Retinal pigment epithelial cell (primary cell): Measurements from ENCODE around the gene TRIM65.

ENCODE experiments used
- DNase-seq: peaks from one replicate; pipeline ENCODE4 v3.0.0-alpha.2; 2010; ENCODE audit warnings: low read depth
- H3K4me3 ChIP-seq: 2 replicates; pipeline ENCODE4 v1.5.1; 2011; ENCODE audit warnings: mild to moderate bottlenecking, low read length, control low read depth, moderate library complexity
- TF ChIP-seq, protein P1 (sequence below): conservative IDR thresholded peaks from 2 replicates; pipeline ENCODE4 v1.5.1; 2011; ENCODE audit warnings: low read depth, low read length, control low read depth, inconsistent platforms

The TRIM65 gene

DNA sequence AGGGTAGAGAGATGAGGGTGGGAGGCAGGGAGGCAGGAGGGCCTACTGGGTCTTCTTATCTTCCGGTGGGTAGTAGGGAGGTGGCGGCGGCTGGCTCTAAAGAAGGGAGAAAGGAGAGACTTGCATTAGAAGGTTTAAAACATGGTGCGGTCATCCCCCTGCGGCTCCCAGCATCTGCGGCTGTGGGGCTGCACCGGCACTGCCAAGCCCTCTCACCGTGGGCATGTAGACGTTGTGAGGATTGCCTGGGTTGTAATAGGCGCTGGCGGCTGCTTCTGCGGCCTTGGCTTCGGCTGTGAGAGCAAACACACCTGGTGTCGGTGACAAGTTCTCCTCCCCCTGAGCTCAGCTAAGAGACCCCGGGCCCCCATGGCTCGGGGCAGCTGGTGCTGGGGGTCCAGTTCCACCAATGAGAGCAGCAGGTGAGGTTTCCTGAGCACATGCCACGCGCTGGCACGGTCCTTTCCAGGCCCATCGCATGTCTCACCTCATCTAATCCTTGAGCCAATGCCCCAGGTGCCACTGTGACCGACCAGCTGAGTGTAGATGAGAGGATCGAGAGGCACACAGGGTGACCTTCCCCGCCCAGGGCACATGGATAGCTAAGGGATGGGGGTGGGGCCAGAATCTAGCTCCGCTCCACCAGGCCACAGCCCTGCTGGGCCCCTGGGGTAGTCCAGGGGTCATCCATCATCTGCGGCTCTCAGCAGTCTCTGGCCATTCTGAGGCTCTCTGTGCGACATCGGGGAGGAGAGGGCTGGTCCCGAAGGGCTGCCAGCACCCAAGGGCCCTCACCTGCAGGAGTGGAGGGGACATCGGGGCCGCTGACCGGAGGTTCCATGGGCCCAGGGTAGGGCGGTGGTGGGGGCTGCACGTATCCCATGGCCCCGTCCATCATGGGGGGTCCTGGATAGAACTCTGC is 49.8 kb downstream of the TRIM65 start:
- no peak overlapping the region for H3K4me3 ChIP-seq
- TF ChIP-seq, protein P1, sequence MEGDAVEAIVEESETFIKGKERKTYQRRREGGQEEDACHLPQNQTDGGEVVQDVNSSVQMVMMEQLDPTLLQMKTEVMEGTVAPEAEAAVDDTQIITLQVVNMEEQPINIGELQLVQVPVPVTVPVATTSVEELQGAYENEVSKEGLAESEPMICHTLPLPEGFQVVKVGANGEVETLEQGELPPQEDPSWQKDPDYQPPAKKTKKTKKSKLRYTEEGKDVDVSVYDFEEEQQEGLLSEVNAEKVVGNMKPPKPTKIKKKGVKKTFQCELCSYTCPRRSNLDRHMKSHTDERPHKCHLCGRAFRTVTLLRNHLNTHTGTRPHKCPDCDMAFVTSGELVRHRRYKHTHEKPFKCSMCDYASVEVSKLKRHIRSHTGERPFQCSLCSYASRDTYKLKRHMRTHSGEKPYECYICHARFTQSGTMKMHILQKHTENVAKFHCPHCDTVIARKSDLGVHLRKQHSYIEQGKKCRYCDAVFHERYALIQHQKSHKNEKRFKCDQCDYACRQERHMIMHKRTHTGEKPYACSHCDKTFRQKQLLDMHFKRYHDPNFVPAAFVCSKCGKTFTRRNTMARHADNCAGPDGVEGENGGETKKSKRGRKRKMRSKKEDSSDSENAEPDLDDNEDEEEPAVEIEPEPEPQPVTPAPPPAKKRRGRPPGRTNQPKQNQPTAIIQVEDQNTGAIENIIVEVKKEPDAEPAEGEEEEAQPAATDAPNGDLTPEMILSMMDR, result no peak
- no peak for DNase-seq

DNA sequence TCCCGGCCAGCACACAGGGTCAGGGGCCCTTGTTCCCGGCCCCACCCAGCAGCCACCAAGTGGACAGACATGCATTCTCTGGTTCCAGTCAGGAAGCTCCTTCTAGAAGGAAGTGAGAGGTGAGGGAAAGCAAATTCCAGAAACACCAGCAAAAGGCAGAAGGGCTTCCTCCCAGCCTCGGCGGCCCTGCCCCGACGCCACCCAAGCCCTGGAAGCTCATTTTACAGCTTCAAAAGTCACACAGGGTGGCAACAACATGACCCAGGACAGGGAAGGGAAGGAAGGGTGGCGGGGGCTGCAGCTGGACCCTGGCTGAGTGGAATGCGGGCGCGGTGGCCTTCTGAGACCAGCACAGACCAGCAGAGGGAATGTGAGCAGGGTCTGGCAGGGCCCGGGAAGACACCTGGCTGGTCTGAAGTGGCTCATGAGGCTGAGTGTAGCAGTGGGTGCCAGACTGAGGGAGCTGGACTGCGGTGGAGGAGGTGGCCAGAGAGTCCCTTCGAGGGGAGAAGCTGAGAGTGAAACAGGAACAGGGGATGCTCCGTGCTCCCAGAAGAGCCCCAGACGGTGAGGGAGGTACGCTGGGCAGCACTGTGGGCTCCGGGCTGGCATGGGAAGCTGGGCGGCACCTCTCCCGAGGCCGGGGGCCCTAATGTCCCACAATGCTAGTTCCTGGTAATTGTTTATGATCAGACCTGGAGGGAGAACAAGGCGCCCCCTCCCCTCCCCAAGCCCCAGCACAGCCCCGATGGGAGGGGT is 50.6 kb downstream of the TRIM65 start:
- H3K4me3 ChIP-seq, result no peak overlapping the region
- DNase-seq, result no peak
- TF ChIP-seq, protein P1, result no peak

GRCh38 chr17:75845058-75845711 is 51.6 kb downstream of the TRIM65 start:
- no peak overlapping the region for H3K4me3 ChIP-seq
- TF ChIP-seq, protein P1, result peak; percentile 76
- peak; percentile 76 for DNase-seq

GRCh38 chr17:75844530-75845057 is 52.2 kb downstream of the TRIM65 start:
- peak; percentile 94 for DNase-seq
- peak overlapping the region; percentile 44 for H3K4me3 ChIP-seq
- TF ChIP-seq, protein P1, result peak; percentile 24

DNA sequence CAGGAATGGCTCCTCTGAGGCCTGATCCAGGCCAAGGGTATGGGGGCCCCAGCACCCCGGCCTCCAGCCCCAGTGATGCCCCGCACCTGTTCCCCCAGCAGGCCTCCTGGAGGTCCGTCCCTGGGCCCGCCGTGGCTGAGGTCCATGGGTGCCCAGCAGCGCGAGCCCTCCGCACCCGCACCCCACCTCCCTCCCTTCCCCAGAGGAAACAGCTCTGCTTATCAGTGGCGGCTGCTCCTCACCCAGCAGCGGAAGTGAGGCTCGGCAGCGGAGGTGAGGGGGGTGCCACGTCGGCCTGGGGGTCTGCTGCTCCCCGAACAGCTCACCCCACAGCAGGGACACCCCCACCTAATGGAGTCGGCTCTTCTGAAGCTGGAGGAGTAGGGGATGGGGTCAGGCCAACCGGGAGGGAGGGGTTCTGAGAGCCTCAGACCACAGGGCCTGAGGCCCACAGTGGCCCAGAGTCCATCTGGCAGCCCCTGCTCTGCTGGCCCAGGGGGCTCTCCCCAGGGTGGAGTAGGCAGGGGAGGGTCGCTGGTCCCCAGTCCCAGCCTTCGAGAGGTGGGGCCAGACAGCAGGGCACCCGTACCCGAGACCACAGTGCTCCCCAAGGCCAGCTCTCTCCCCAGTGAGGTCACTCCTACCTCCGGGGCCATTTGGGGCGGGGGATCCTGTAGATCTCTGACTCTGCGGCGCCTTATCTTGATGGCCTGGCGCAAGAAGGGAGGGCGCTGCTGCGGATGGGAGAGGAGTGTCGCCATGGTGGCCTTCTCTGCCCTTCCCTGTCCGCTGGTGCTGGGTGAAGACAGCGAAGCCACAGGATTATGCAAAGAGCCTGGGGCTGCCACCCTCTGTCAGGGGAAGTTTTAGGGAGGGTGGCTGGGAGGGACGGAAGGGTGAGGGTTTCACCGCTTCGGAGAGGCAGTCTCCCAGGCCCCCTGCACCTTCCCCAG is 52.9 kb downstream of the TRIM65 start, which contains the start of gene UNC13D:
Gene UNC13D, minus strand, starts transcription at position 828 of the 953 bp plus-strand sequence. Its CDS starts 67 bp downstream, at position 761.
- peak within 1 kb of the TSS; percentile 44 for H3K4me3 ChIP-seq
- DNase-seq, result no peak
- TF ChIP-seq, protein P1, result no peak
